GM12801 (cell line): ENCODE results near the gene OVCH1.

Source experiments
- TF ChIP-seq, protein P1 (sequence below): IDR thresholded peaks from one replicate; pipeline ENCODE4 v1.5.1; 2011; ENCODE audit warnings: control low read depth; ENCODE audit not compliant: insufficient read length; ENCODE audit errors: extremely low read depth

Gene OVCH1

DNA sequence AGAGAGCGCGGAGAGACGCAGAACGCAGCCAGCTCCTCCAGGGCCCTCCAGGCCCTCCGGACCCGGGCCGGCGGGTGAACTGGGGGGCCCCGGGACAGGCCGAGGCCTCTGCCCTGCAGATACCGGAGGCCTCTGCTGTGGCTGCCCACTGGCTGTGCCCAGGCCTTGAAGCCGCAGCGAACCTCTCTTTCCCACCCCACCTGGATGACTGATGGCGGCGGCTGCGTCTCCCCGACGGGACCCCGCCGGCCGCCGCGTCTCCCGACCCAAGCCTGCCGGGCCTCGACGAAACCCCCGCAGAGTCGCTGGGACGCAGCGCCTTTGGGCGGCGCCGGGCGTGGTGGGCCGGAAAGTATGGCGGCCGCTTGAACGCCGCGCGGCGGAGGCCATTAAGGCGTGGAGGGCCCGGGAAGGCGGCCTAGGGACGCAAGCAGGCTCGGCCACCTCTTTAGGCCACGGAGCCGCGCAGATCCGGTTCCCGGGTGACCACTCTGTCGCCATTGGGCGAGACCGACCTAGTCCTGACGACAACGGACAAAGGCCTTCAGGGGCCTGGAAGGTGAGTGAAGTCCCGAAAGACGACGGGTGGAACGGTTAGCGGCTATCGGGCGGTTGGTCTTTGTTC, 108.1 kb downstream of the OVCH1 start:
- TF ChIP-seq, protein P1, sequence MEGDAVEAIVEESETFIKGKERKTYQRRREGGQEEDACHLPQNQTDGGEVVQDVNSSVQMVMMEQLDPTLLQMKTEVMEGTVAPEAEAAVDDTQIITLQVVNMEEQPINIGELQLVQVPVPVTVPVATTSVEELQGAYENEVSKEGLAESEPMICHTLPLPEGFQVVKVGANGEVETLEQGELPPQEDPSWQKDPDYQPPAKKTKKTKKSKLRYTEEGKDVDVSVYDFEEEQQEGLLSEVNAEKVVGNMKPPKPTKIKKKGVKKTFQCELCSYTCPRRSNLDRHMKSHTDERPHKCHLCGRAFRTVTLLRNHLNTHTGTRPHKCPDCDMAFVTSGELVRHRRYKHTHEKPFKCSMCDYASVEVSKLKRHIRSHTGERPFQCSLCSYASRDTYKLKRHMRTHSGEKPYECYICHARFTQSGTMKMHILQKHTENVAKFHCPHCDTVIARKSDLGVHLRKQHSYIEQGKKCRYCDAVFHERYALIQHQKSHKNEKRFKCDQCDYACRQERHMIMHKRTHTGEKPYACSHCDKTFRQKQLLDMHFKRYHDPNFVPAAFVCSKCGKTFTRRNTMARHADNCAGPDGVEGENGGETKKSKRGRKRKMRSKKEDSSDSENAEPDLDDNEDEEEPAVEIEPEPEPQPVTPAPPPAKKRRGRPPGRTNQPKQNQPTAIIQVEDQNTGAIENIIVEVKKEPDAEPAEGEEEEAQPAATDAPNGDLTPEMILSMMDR = no peak

DNA sequence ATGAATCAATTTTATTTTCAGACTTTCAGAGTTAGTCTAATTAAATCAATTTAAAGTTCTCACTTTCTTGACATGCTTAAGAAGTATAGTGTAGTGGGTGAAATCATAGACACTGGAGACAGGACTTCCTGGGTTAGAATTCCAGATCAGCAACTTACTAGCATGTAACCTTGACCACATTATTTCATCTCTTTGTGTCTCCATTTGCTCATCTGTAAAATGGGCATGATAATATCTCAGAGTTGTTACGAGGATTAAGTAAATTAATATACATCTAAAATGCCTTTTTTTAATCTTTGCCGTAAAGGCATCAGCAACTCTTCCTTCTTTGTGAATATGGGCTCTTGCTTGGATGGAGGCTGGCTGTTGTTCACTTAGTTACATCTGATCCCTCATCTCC, 115.2 kb downstream of the OVCH1 start:
- TF ChIP-seq, protein P1 = no peak

GRCh38 chr12:29380536-29381523, 116.7 kb downstream of the OVCH1 start, which contains the start of gene ERGIC2:
ERGIC2 (minus strand) TSS chr12:29381172; CDS start chr12:29371633, 9,539 bp downstream.
- TF ChIP-seq, protein P1 = no peak
